ENCODE results near the gene ATXN1. TPM values are rescaled to one million over a fixed set of nuclear protein-coding genes. Genes with fewer than 3 reads are reported as not detected.

Gene ATXN1
- total and polyA plus RNA-seq, 7 donors = 1.3 to 50.9 (median 21.6) TPM

DNA sequence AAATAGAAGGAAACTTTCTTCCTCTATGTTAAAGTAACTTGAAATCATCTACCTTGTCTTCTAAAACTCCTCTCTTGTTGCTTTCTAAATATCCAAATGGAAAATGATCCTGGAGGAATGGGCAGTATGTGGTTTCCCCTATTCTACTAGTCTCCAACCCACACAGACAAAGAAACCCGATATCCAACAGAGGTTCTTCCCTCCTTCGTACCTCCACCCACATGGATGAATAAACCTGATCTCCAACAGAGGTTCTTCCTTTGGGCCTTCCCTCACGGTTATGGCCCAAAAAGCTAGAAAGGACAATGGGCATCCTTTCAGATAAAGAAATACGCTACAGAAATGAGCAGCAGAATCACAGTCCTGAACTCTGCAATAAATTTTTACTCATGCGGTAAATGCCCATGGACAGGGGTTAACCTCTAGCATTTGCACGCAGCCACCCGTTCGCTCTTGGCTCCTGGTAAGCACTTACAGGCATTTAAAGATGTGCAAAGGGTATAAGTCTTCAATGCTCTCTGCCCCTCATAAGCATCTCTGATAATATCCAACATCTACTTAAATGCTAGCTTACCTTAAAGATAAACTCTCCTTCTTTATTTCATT lies 392.0 kb downstream of the ATXN1 start:
- H3K27me3 ChIP-seq (ENCODE audit: insufficient read depth in 3 of 3, low read length in 2 of 3) = no peaks in the 10 kb centered on the region
- no peak for ATAC-seq
- no peak for TF ChIP-seq CTCF (IDR thresholded peaks at IDR 0.05)
- H3K9me3 ChIP-seq = no peaks in the 10 kb centered on the region
- DNase-seq = no peak
- no peak overlapping the region for H3K4me3 ChIP-seq
- H3K27ac ChIP-seq = no peak overlapping the region
- H3K36me3 ChIP-seq (ENCODE audit: insufficient read depth in 1 of 2, low read depth in 1 of 2) = no peaks in the 10 kb centered on the region
- intact Hi-C loops (cut with DNase I) = no loop called here
- peaks cover 19% of the 10 kb centered on the region for H3K4me1 ChIP-seq
- WGBS, 3 donors = 78 to 85% (median 82%) methylated on average over 8 of the region's 8 CpGs

DNA sequence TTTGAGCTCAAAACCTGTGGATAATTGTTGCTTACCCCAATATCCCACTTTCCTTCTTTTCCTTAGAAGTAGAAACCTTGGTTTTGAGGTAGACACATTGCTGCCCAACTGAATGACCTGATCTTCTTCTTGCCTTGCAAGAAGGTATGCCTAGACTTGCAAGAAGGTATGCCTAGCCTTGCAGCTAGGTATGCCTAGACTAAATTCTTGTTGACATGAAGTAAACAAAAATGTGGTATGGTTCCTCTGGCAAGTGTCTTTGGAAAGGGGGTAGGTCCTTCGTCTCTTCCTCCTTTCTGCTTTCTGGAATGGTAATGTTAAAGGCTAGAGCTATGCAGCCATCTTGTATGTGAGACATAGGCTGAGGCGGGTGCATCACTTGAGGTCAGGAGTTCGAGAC lies 393.7 kb downstream of the ATXN1 start:
- 89 to 97% (median 95%) methylated on average over 3 of the region's 3 CpGs for WGBS, 3 donors
- ATAC-seq = no peak
- DNase-seq = no peak
- H3K4me1 ChIP-seq = peaks cover 19% of the 10 kb centered on the region
- intact Hi-C loops (cut with DNase I) = no loop called here
- H3K36me3 ChIP-seq (ENCODE audit: insufficient read depth in 1 of 2, low read depth in 1 of 2) = no peaks in the 10 kb centered on the region
- H3K9me3 ChIP-seq = no peaks in the 10 kb centered on the region
- H3K4me3 ChIP-seq = no peak overlapping the region
- no peak overlapping the region for H3K27ac ChIP-seq
- H3K27me3 ChIP-seq (ENCODE audit: insufficient read depth in 3 of 3, low read length in 2 of 3) = no peaks in the 10 kb centered on the region
- TF ChIP-seq CTCF (IDR thresholded peaks at IDR 0.05) = no peak

DNA sequence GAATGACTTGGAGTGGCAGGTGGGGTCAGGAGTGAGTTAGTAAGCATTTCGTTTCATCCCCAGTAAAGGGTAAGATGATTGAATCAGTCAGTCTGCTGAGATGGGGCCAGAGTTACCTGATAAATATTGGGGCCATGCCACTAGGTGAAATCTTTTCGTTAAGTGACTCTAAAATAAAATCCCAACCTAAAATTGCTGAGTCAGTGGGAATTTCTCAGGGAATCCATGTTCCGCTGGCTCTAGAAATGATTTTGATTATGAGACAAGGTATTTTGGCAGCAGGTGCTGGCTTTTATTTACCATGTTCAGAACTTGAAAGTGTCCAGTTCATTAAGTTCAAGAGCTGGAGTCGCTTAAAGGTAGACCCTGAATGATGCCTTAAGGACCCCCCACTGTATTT lies 397.5 kb downstream of the ATXN1 start:
- Histone ChIP-seq H3K27me3 (ENCODE audit: insufficient read depth in 3 of 3, low read length in 2 of 3) (no peaks in the 10 kb centered on the region), H3K4me1 (peaks cover 7% of the 10 kb centered on the region), H3K4me3 (no peak overlapping the region), H3K36me3 (ENCODE audit: insufficient read depth in 1 of 2, low read depth in 1 of 2) (no peaks in the 10 kb centered on the region), H3K9me3 (no peaks in the 10 kb centered on the region), H3K27ac (no peak overlapping the region)
- intact Hi-C loops (cut with DNase I) = no loop called here
- 84 to 96% (median 88%) methylated on average over 4 of the region's 4 CpGs for WGBS, 3 donors
- ATAC-seq (no peak), DNase-seq (no peak)
- TF ChIP-seq CTCF (IDR thresholded peaks at IDR 0.05) = no peak

DNA sequence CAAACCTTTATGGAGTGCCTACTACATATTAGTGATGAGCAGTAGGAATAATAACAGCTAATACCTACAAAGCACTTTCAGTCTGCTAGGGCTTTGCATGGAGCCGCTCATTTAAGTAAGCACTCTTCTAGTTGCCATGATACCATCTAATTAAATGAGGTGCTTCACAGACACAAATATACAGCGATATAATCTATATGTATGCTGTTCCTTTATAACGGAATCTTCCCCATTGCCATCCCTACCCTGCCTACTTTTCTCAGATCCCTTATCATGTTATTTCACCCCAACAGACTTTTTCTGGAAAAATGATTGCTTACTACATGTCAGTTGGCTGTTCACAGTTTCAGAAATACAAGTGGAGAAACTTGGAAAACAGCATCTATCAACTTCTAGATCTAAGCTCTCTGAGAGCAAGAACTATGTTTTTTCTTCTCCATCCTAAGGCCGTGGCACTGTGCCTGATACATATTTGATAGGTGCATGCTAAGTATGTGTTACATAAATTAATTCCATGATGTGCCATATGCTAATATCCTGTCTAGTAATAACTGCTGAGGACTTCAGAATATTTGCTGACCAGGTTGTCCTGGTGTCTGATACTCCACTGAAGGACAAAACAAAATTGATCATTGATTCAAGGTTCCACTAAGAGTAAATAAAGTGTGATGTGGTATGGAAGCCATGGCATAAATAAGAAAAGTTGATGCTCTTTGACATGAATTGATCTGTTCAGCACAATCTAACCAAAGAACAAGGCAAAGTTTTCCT lies 398.3 kb downstream of the ATXN1 start:
- H3K27me3 ChIP-seq (ENCODE audit: insufficient read depth in 3 of 3, low read length in 2 of 3) = no peaks in the 10 kb centered on the region
- no peaks in the 10 kb centered on the region for H3K9me3 ChIP-seq
- no peaks in the 10 kb centered on the region for H3K36me3 ChIP-seq (ENCODE audit: insufficient read depth in 1 of 2, low read depth in 1 of 2)
- H3K4me3 ChIP-seq = no peak overlapping the region
- DNase-seq = no peak
- ATAC-seq = no peak
- no peaks in the 10 kb centered on the region for H3K4me1 ChIP-seq
- no peak for TF ChIP-seq CTCF (IDR thresholded peaks at IDR 0.05)
- 96 to 98% (median 96%) methylated on average over 4 of the region's 4 CpGs for WGBS, 3 donors
- H3K27ac ChIP-seq = no peak overlapping the region
- intact Hi-C loops (cut with DNase I) = no loop called here

All from psoas muscle (tissue), 8 donors.